Hepatocyte (in vitro differentiated cells): ENCODE data around the gene ADAMTSL4.

Source experiments
- CTCF ChIP-seq: fragments of 200-600 bp; sonication (generic); IDR thresholded peaks from 2 replicates; pipeline ENCODE4 v1.5.1; 2016; ENCODE audit warnings: antibody characterized with exemption, mild to moderate bottlenecking; ENCODE audit not compliant: poor library complexity
- EZH2 ChIP-seq: fragments of 200-600 bp; sonication (generic); IDR thresholded peaks from 2 replicates; pipeline ENCODE4 v1.6.1; 2016; ENCODE audit warnings: antibody characterized with exemption, mild to moderate bottlenecking, borderline replicate concordance
- EZH2phosphoT487 ChIP-seq: fragments of 200-600 bp; sonication (generic); IDR thresholded peaks from one replicate; pipeline ENCODE4 v1.6.1; 2018; ENCODE audit warnings: antibody characterized with exemption, mild to moderate bottlenecking, low read depth, moderate library complexity; ENCODE audit not compliant: unreplicated experiment, severe bottlenecking

- TF ChIP-seq CTCF (no peak), EZH2 (no peak), EZH2phosphoT487 (no peak)
These were observed 7.9 kb downstream of the ADAMTSL4 start for GRCh38 chr1:150557065-150557600.
